H1 (cell line): Measurements from ENCODE around the gene NFIX. TPM values are rescaled to one million over a fixed set of nuclear protein-coding genes. Genes with fewer than 3 reads are reported as not detected.
A peak's percentile ranks its signal among the peaks of the same experiment; 100 is the strongest.

Experiments
- CTCF ChIA-PET: fragments of 300-600 bp; sonication (Branson Sonifier 250); formaldehyde crosslinking; loops from one replicate; lab custom pipeline; 2021; ENCODE audit not compliant: partially characterized antibody; lab: Charles Lee
- POLR2A ChIA-PET: fragments of 300-600 bp; sonication (Branson Sonifier 250); formaldehyde crosslinking; loops from one replicate; lab custom pipeline; 2021; ENCODE audit warnings: inconsistent platforms; ENCODE audit not compliant: partially characterized antibody; lab: Charles Lee
- DNase-seq, 2 experiments: peaks; one replicate each; pipeline versions ENCODE4 v3.0.0 to v3.0.0-alpha.2; 2010 to 2022; ENCODE audit warnings: low spot score in 2 of 2, low read depth in 1 of 2, mixed read lengths in 1 of 2
- FAIRE-seq: peaks from 2 replicates; lab custom pipeline; 2011; peaks lifted over from hg19 to GRCh38; lab: Jason Lieb, UNC
- H2AFZ ChIP-seq: 2 replicates; pipeline ENCODE4 v1.8.1; 2012; ENCODE audit warnings: low read length, inconsistent platforms
- H2AK5ac ChIP-seq: 2 replicates; pipeline ENCODE4 v1.6.1; 2013; ENCODE audit warnings: low read depth, low read length
- H2BK120ac ChIP-seq: replicated peaks from 2 replicates; pipeline ENCODE3; 2013; ENCODE audit warnings: low read depth, low read length, inconsistent platforms
- H2BK12ac ChIP-seq: 2 replicates; pipeline ENCODE4 v1.6.1; 2013; ENCODE audit warnings: low read depth, low read length
- H2BK15ac ChIP-seq: 2 replicates; pipeline ENCODE4 v1.6.1; 2013; ENCODE audit warnings: low read length
- H2BK20ac ChIP-seq: 2 replicates; pipeline ENCODE4 v1.6.1; 2013; ENCODE audit warnings: low read length
- H2BK5ac ChIP-seq: 2 replicates; pipeline ENCODE4 v1.6.1; 2013; ENCODE audit warnings: low read depth, low read length
- H3K14ac ChIP-seq: 2 replicates; pipeline ENCODE4 v1.6.1; 2013; ENCODE audit warnings: inconsistent platforms; ENCODE audit not compliant: insufficient read length
- H3K18ac ChIP-seq: 2 replicates; pipeline ENCODE4 v1.6.1; 2013; ENCODE audit warnings: low read length; ENCODE audit errors: extremely low read depth
- H3K23ac ChIP-seq: 2 replicates; pipeline ENCODE4 v1.6.1; 2013; ENCODE audit warnings: inconsistent platforms; ENCODE audit not compliant: insufficient read length
- H3K23me2 ChIP-seq: 2 replicates; pipeline ENCODE4 v1.6.1; 2013; ENCODE audit warnings: low read depth, low read length
- H3K27ac ChIP-seq: 2 replicates; pipeline ENCODE4 v1.6.1; 2011; ENCODE audit warnings: low read depth, low read length, inconsistent platforms
- H3K27me3 ChIP-seq, 4 experiments: replicated peaks in 1 of 4; 1 replicate in 1 of 4; 2 replicates in 3 of 4; pipeline versions ENCODE4 v1.6.1 to v1.8.1; 2011 to 2013; ENCODE audit warnings: low read length in 3 of 4, mild to moderate bottlenecking in 3 of 4, inconsistent platforms in 2 of 4, mixed read lengths in 2 of 4, moderate library complexity in 1 of 4; ENCODE audit not compliant: control insufficient read depth in 3 of 4, insufficient read depth in 3 of 4; ENCODE audit errors: extremely low read depth in 1 of 4
- H3K36me3 ChIP-seq, 4 experiments: 2 replicates each; pipeline versions ENCODE4 v1.6.1 to v1.8.1; 2011 to 2013; ENCODE audit warnings: mild to moderate bottlenecking in 4 of 4, low read length in 3 of 4, moderate library complexity in 2 of 4, control low read depth in 1 of 4, inconsistent platforms in 1 of 4; ENCODE audit not compliant: insufficient read depth in 4 of 4, control insufficient read depth in 2 of 4
- H3K4ac ChIP-seq: replicated peaks from 2 replicates; pipeline ENCODE3; 2013; ENCODE audit warnings: low read length, low read depth, mixed read lengths, inconsistent platforms; ENCODE audit not compliant: insufficient read length
- H3K4me1 ChIP-seq, 4 experiments: replicated peaks in 1 of 4; 1 replicate in 1 of 4; 2 replicates in 3 of 4; pipeline versions ENCODE4 v1.6.1 to v1.8.1; 2011 to 2013; ENCODE audit warnings: low read length in 3 of 4, inconsistent platforms in 2 of 4, mixed read lengths in 1 of 4; ENCODE audit not compliant: insufficient read depth in 4 of 4, control insufficient read depth in 3 of 4
- H3K4me2 ChIP-seq, 2 experiments: 2 replicates each; pipeline versions ENCODE4 v1.6.1 to v1.8.1; 2011 to 2013; ENCODE audit warnings: low read depth in 2 of 2, low read length in 2 of 2, control low read depth in 1 of 2, inconsistent platforms in 1 of 2, mild to moderate bottlenecking in 1 of 2; ENCODE audit not compliant: insufficient read depth in 1 of 2
- H3K4me3 ChIP-seq, 4 experiments: fragments of 200-600, 300-600 bp in 1 of 4; sonication (generic), shearing (Covaris generic), sonication (Bioruptor Twin) in 1 of 4; 2 replicates each; pipeline versions ENCODE4 v1.5.1 to v1.8.1; 2011 to 2016; ENCODE audit warnings: low read length in 4 of 4, low read depth in 3 of 4, control low read depth in 2 of 4, inconsistent platforms in 2 of 4, mild to moderate bottlenecking in 2 of 4, mixed read lengths in 1 of 4, moderate library complexity in 1 of 4; ENCODE audit not compliant: insufficient read depth in 2 of 4; ENCODE audit errors: extremely low read depth in 1 of 4
- H3K56ac ChIP-seq: replicated peaks from 2 replicates; pipeline ENCODE3; 2013; ENCODE audit warnings: low read depth, mild to moderate bottlenecking, mixed read lengths, low read length, inconsistent platforms; ENCODE audit not compliant: insufficient read length
- H3K79me1 ChIP-seq: 2 replicates; pipeline ENCODE4 v1.6.1; 2013; ENCODE audit warnings: low read depth, low read length, control low read depth
- H3K79me2 ChIP-seq, 2 experiments: 2 replicates each; pipeline versions ENCODE4 v1.6.1 to v1.8.1; 2012 to 2013; ENCODE audit warnings: low read length in 2 of 2, mild to moderate bottlenecking in 2 of 2, inconsistent platforms in 1 of 2; ENCODE audit not compliant: insufficient read depth in 2 of 2, control insufficient read depth in 1 of 2
- H3K9ac ChIP-seq, 4 experiments: replicated peaks in 1 of 4; 1 replicate in 1 of 4; 2 replicates in 3 of 4; pipeline versions ENCODE4 v1.6.1 to v1.8.1; 2011 to 2013; ENCODE audit warnings: low read depth in 3 of 4, low read length in 3 of 4, control low read depth in 2 of 4, mild to moderate bottlenecking in 2 of 4, moderate library complexity in 2 of 4, inconsistent platforms in 1 of 4; ENCODE audit errors: extremely low read depth in 1 of 4
- H3K9me3 ChIP-seq, 2 experiments: 2 replicates each; pipeline versions ENCODE4 v1.6.1 to v1.8.1; 2012 to 2013; ENCODE audit warnings: mild to moderate bottlenecking in 2 of 2, moderate library complexity in 2 of 2, control low read depth in 1 of 2, inconsistent platforms in 1 of 2, low read depth in 1 of 2, low read length in 1 of 2, mixed read lengths in 1 of 2; ENCODE audit not compliant: insufficient read depth in 2 of 2
- H4K20me1 ChIP-seq, 2 experiments: replicated peaks in 1 of 2; 2 replicates each; pipeline versions ENCODE3 to v1.8.1; 2011 to 2013; ENCODE audit warnings: inconsistent platforms in 2 of 2, low read length in 2 of 2, mild to moderate bottlenecking in 1 of 2; ENCODE audit not compliant: insufficient read depth in 2 of 2, control insufficient read depth in 1 of 2
- H4K5ac ChIP-seq: 2 replicates; pipeline ENCODE4 v1.6.1; 2013; ENCODE audit warnings: low read length, low read depth, mixed read lengths, inconsistent platforms; ENCODE audit not compliant: insufficient read length
- H4K8ac ChIP-seq: 2 replicates; pipeline ENCODE4 v1.8.0; 2013; ENCODE audit warnings: mild to moderate bottlenecking, moderate library complexity, low read length, inconsistent platforms; ENCODE audit not compliant: insufficient read depth; ENCODE audit errors: extremely low read depth
- H4K91ac ChIP-seq: replicated peaks from 2 replicates; pipeline ENCODE3; 2013; ENCODE audit warnings: low read length, mixed read lengths, inconsistent platforms; ENCODE audit not compliant: insufficient read length
- CBX8 ChIP-seq: fragments of 300-800, 300-1000 bp; sonication (generic); IDR thresholded peaks from 2 replicates; pipeline ENCODE4 v1.7.1; 2016; ENCODE audit warnings: low read depth, low read length, borderline replicate concordance
- KDM1A ChIP-seq: fragments of 200-600, 300-600 bp; sonication (generic); IDR thresholded peaks from 2 replicates; pipeline ENCODE4 v1.7.1; 2016; ENCODE audit warnings: mild to moderate bottlenecking, low read length, borderline replicate concordance
- SP1 ChIP-seq: IDR thresholded peaks from 2 replicates; pipeline ENCODE4 v1.6.1; 2011; ENCODE audit warnings: low read depth, low read length
- WGBS, 2 experiments: shearing (Covaris generic) in 1 of 2; methylation state at CpG; one replicate each; pipeline versions ENCODE4 v1.1.6 to v1.1.7; 2013 to 2015; ENCODE audit warnings: low lambda C conversion rate in 2 of 2, mixed read lengths in 2 of 2, inconsistent platforms in 1 of 2, low coverage in 1 of 2, missing lambda C conversion rate in 1 of 2; ENCODE audit not compliant: insufficient replicate concordance in 2 of 2, insufficient coverage in 1 of 2, insufficient read length in 1 of 2; ENCODE audit errors: extremely low coverage in 1 of 2, missing lambda C conversion rate in 1 of 2; 5-methylcytosine and 5-hydroxymethylcytosine counted together
- polyA plus RNA-seq, 7 experiments: library from polyadenylated mRNA; depleted of rRNA in 3 of 7; stranded (reverse) in 5 of 7; unstranded in 2 of 7; fragments of >200 nt in 5 of 7; fragments of 200-250 nt in 2 of 7; gene quantifications; 1 replicate in 5 of 7; 2 replicates in 1 of 7; 4 replicates in 1 of 7; pipeline versions ENCODE4 v1.2.1 to v1.2.3, GENCODE V29; 2011 to 2013; ENCODE audit warnings: missing spikeins in 2 of 7, mixed read lengths in 2 of 7
- total RNA-seq: library from RNA; stranded (reverse); fragmentation: NEBNext Ultra II Directional; extraction: Animal tissue kit (Norgen Biotek cat#: 25700); gene quantifications from 2 replicates; pipeline ENCODE4 v1.2.1, GENCODE V29; 2021

The NFIX gene
- total and polyA plus RNA-seq, 2 of the 8 experiments (the other 6 are each of a cell fraction or from before 2014, with no cell fraction given): 0.03 to 0.20 TPM

DNA sequence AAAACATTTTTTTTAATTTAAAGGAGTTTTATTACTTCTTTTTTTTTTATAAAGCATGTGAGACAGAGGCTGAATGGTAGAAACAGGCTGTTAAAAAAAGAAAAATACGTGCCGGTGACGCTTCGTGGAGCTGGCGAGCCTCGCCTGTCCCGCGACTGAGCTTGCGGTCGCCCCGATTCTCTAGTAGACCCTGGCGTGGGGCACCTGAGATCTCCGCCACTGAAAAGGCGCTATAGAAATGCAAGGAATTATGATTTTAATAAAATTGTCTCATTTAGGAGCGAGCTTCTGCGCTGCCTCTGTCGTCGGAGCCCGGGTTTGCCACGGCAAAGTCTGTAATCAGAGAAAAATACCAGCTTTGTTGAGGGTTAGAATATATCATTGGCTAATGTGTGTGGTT lies 18.4 kb downstream of the NFIX start:
- H3K27me3 ChIP-seq: peaks cover 91 to 100% (median 99%) of the 10 kb centered on the region in 4 experiments
- no peak overlapping the region; the same call in 1 of the 2 replicates for H3K18ac ChIP-seq
- no peak overlapping the region for H2AFZ ChIP-seq
- no peak overlapping the region for H2AK5ac ChIP-seq
- H2BK20ac ChIP-seq: 0 out of 2 replicates have a peak overlapping the region, but pooled peaks have one; percentile 61
- no peak overlapping the region for H2BK120ac ChIP-seq
- H3K4me1 ChIP-seq: peaks cover 7 to 44% (median 33%) of the 10 kb centered on the region in 4 experiments
- peak overlapping the region; percentile 7 to 77; a peak in 2 of 4 replicates for H3K4me2 ChIP-seq
- H3K9ac ChIP-seq: no peak overlapping the region
- no peak overlapping the region; the same call in 1 of the 2 replicates for H4K8ac ChIP-seq
- no peak overlapping the region for H4K5ac ChIP-seq
- H3K4me3 ChIP-seq: peak overlapping the region in 1 of 4 experiments; percentile 37; a peak in 1 of 8 replicates
- DNase-seq (no peak), FAIRE-seq (no peak)
- peaks cover 0 to 5% (median 0%) of the 10 kb centered on the region in 4 experiments; a peak in 1 of 8 replicates for H3K36me3 ChIP-seq
- no peak overlapping the region for H3K27ac ChIP-seq
- H3K23me2 ChIP-seq: peaks cover 2% of the 10 kb centered on the region; the same call in 1 of the 2 replicates
- 5% methylated on average over 20 of the region's 20 CpGs; no CpG with 5 or more reads in 1 of the 2 experiments for WGBS, 2 experiments
- H2BK12ac ChIP-seq: no peak overlapping the region
- H3K9me3 ChIP-seq: peaks cover 0 to 8% of the 10 kb centered on the region in 2 experiments; a peak in 2 of 4 replicates
- CTCF ChIA-PET: interaction anchor here (0.6 to 7.7 kb wide), 16 partner anchors 8 to 131 kb away, joined by 3 to 82 read pairs (median 6); no protein-coding TSS in a partner anchor
- TF ChIP-seq KDM1A (no peak), SP1 (no peak), CBX8 (0 out of 2 replicates have a peak, but pooled peaks have one; percentile 88)
- TF ChIP-seq, all 59 proteins: peak for 1
- Histone ChIP-seq H3K56ac (no peak overlapping the region), H3K79me1 (no peaks in the 10 kb centered on the region), H3K4ac (no peak overlapping the region), H2BK15ac (no peak overlapping the region), H3K14ac (no peak overlapping the region), H2BK5ac (no peak overlapping the region), H3K79me2 (no peaks in the 10 kb centered on the region), H4K91ac (no peak overlapping the region), H4K20me1 (peaks cover 2 to 23% of the 10 kb centered on the region in 2 experiments), H3K23ac (no peak overlapping the region)
- POLR2A ChIA-PET: interaction anchor here (0.7 to 3.0 kb wide), 8 partner anchors 9 to 90 kb away, joined by 3 to 17 read pairs (median 4); partner anchors contain the start of gene NFIX
